HEK293T (cell line): ENCODE results near the gene CAD.
"Not testable (repeated sequence)": the region's sequence is repeated elsewhere in the genome, so short reads cannot be mapped to it uniquely, and the experiment has no call there.

Source experiments
- FOXA1 ChIP-seq: fragments of 450-650 bp; IDR thresholded peaks from 2 replicates; pipeline ENCODE4 v1.6.1; 2016; ENCODE audit warnings: mild to moderate bottlenecking
- FOXM1 ChIP-seq: fragments of 450-650 bp; IDR thresholded peaks from 2 replicates; pipeline ENCODE4 v1.6.1; 2017; ENCODE audit warnings: mild to moderate bottlenecking, borderline replicate concordance
- LEF1 ChIP-seq: fragments of 450-650 bp; IDR thresholded peaks from 2 replicates; pipeline ENCODE4 v1.6.1; 2017; ENCODE audit warnings: mild to moderate bottlenecking, borderline replicate concordance
- PKNOX1 ChIP-seq: fragments of 450-650 bp; IDR thresholded peaks from 2 replicates; pipeline ENCODE4 v1.6.1; 2016
- SP1 ChIP-seq: fragments of 450-650 bp; IDR thresholded peaks from 2 replicates; pipeline ENCODE4 v1.6.1; 2017
- SUZ12 ChIP-seq: fragments of 450-650 bp; IDR thresholded peaks from 2 replicates; pipeline ENCODE4 v1.6.1; 2016; ENCODE audit warnings: mild to moderate bottlenecking
- TARDBP ChIP-seq: fragments of 450-650 bp; IDR thresholded peaks from 2 replicates; pipeline ENCODE4 v1.6.1; 2016
- ZNF384 ChIP-seq: fragments of 450-650 bp; IDR thresholded peaks from 2 replicates; pipeline ENCODE4 v1.6.1; 2016

GRCh38 chr2:27195799-27196198 is 21.4 kb upstream of the CAD start:
- not testable (repeated sequence) for TF ChIP-seq ZNF384, FOXM1, SP1, LEF1, FOXA1, PKNOX1, TARDBP, SUZ12
